Stimulated activated naive CD8-positive, alpha-beta T cell treated with anti-CD3 and anti-CD28 coated beads, Interleukin-15, Interleukin-2, amounts not matched to agents 100 ng/mL and 50 ng/mL, for 24 hours (primary cell): ENCODE results near the gene DEDD2.

Source experiments
- H3K27ac Mint-ChIP-seq: one replicate; pipeline ENCODE4 v1.8.0; 2021; ENCODE audit warnings: mild to moderate bottlenecking, mixed read lengths
- H3K27me3 Mint-ChIP-seq: one replicate; pipeline ENCODE4 v1.8.0; 2021; ENCODE audit warnings: mixed read lengths
- H3K36me3 Mint-ChIP-seq: one replicate; pipeline ENCODE4 v1.8.0; 2021; ENCODE audit warnings: low read depth, mixed read lengths
- H3K4me1 Mint-ChIP-seq: one replicate; pipeline ENCODE4 v1.8.0; 2021; ENCODE audit warnings: low read depth, mixed read lengths
- H3K4me3 Mint-ChIP-seq: one replicate; pipeline ENCODE4 v1.8.0; 2021; ENCODE audit warnings: mild to moderate bottlenecking, mixed read lengths
- H3K9me3 Mint-ChIP-seq: one replicate; pipeline ENCODE4 v1.8.0; 2021; ENCODE audit warnings: mixed read lengths

The DEDD2 gene

DNA sequence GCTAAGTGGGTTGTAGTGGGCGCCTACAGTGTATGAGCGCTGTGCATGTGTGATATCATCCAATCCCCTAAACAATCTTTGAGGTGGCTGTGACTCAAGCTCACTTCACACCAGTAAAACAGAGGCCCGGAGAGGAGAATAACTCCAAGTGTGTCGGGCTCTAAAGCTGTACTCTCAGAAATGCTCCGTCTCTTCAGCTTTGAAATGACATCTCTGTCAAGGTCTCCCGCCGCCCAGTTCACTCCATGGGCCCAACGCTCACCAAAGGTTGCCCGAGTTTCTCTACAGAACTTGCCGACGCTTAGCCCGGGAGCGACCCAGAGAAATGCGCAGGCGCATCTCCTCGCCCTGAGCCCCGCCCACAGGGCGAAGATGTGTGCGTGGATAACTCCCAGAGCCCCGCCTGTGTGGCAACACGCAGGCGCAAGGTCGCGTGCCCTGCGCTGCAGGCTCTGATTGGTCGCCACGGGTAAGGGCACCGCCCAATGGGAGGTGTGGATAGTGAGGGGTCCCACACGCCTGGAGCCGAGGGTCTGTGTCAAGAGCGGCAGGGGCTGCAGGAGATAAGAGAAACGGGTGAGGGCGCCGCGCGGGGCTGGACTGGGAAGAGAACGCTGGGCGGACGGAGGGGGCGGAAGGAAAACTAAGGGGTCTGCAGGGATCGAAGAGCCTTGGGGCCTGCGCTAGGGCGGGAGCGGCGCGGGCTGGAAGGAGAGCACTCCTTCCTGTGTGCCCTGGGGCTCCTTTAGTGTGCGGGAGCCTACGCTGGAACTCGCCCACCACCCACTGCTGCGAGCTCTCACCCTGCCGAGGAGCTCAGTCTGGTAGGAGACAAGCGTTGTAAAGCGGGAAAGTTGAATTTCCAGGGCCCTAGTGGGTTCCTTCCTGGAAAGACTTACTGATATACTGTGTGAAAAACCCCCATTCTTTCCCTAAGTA, 2.6 kb upstream of the DEDD2 start, which contains the start of gene ZNF526:
TSS of gene ZNF526 (plus strand) at position 501 of the 939 bp plus-strand sequence. CDS start 4,092 bp downstream, outside the sequence.
- peak within 1 kb of the TSS; percentile 99 for H3K4me3 Mint-ChIP-seq
- H3K27me3 Mint-ChIP-seq = no peaks in the 10 kb centered on the region
- H3K4me1 Mint-ChIP-seq = peaks cover 67% of the 10 kb centered on the region
- H3K27ac Mint-ChIP-seq = peak within 1 kb of the TSS; percentile 98
- no peaks in the 10 kb centered on the region for H3K9me3 Mint-ChIP-seq
- H3K36me3 Mint-ChIP-seq = peaks cover 36% of the 10 kb centered on the region

- Mint-ChIP-seq H3K36me3 (peaks cover 39% of the 10 kb centered on the region), H3K27ac (peak overlapping the region; percentile 96), H3K9me3 (no peaks in the 10 kb centered on the region), H3K27me3 (no peaks in the 10 kb centered on the region), H3K4me1 (peaks cover 72% of the 10 kb centered on the region), H3K4me3 (peak overlapping the region; percentile 90)
Observed at GRCh38 chr19:42216653-42217519, 591 bp downstream of the DEDD2 start.

- H3K4me3 Mint-ChIP-seq = peak overlapping the region; percentile 90
- H3K27me3 Mint-ChIP-seq = no peaks in the 10 kb centered on the region
- H3K27ac Mint-ChIP-seq = peak overlapping the region; percentile 34
- peaks cover 31% of the 10 kb centered on the region for H3K36me3 Mint-ChIP-seq
- H3K9me3 Mint-ChIP-seq = no peaks in the 10 kb centered on the region
- H3K4me1 Mint-ChIP-seq = peaks cover 59% of the 10 kb centered on the region
Observed at GRCh38 chr19:42214810-42215485, 2.5 kb downstream of the DEDD2 start.

DNA sequence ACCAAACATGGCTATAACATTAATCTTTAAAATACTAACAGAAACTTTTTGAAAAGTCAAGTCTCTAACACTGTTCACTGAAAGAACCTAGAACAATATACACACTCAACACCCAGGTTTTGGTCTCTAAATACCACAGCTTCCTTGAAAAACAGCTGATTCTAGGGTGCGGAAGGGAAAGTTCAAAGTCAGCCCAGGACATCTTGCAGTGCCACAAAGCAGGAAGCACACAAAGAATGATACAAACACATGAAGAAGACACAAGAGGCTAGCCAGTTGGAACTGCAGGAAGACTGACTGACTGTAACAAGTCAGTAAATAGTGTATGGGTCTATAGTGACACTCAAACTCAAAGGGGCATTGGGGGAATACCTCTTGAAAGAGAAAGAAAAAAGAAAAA, 4.6 kb downstream of the DEDD2 start:
- peaks cover 48% of the 10 kb centered on the region for H3K36me3 Mint-ChIP-seq
- peak overlapping the region; percentile 49 for H3K27ac Mint-ChIP-seq
- H3K9me3 Mint-ChIP-seq = no peaks in the 10 kb centered on the region
- no peak overlapping the region for H3K4me3 Mint-ChIP-seq
- H3K27me3 Mint-ChIP-seq = no peaks in the 10 kb centered on the region
- peaks cover 49% of the 10 kb centered on the region for H3K4me1 Mint-ChIP-seq

DNA sequence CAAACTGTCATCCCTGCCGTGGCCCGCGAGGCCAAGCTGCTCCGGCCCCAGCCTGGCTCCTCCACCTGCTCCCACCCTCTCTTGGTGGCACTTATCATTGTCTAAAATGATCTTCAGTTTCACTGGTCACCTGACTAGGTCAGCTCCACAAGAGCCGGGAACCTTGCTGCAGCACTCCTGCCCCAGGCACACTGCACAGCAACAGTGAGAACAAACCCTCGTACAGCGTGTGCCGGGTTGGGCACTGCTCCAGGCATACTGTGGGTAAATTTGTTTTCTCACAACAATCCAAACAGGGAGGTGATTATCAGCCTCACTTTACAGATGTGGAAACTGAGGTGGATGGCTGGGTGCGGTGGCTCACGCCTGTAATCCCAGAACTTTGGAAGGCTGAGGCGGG, 8.9 kb downstream of the DEDD2 start:
- H3K4me3 Mint-ChIP-seq = no peak overlapping the region
- no peaks in the 10 kb centered on the region for H3K27me3 Mint-ChIP-seq
- H3K4me1 Mint-ChIP-seq = peaks cover 52% of the 10 kb centered on the region
- H3K36me3 Mint-ChIP-seq = peaks cover 64% of the 10 kb centered on the region
- no peaks in the 10 kb centered on the region for H3K9me3 Mint-ChIP-seq
- peak overlapping the region; percentile 78 for H3K27ac Mint-ChIP-seq

DNA sequence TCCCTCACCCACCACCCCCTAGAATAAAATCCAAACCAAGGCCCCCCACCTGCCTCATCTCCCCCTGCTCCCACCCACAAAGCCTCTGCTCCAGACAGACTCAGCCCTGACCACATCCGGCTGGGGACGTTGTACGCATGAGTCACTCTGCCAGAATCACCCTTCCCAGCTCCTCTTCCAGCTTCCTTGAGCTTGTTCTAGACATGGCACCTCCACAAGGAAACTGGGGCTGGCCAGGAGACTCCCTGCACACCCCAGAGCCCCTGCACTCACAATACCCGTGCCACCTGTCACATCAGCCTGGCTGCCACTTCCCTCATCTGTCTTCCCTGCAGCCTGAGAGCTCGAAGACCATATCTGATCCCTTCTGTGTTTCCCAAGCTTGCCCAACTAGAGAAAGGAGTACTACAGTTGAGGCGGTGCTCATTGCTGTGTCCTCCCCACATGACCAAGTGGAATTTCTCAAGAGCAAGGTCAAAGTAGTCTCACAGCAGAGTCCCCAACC, 9.7 kb downstream of the DEDD2 start:
- Mint-ChIP-seq H3K4me3 (peak overlapping the region; percentile 7), H3K27me3 (no peaks in the 10 kb centered on the region), H3K4me1 (peaks cover 52% of the 10 kb centered on the region), H3K9me3 (no peaks in the 10 kb centered on the region), H3K36me3 (peaks cover 64% of the 10 kb centered on the region), H3K27ac (peak overlapping the region; percentile 78)

GRCh38 chr19:42206871-42207755, 10.4 kb downstream of the DEDD2 start:
- H3K4me3 Mint-ChIP-seq = peak overlapping the region; percentile 7
- no peaks in the 10 kb centered on the region for H3K27me3 Mint-ChIP-seq
- H3K9me3 Mint-ChIP-seq = no peaks in the 10 kb centered on the region
- peak overlapping the region; percentile 16 for H3K27ac Mint-ChIP-seq
- peaks cover 57% of the 10 kb centered on the region for H3K4me1 Mint-ChIP-seq
- H3K36me3 Mint-ChIP-seq = peaks cover 67% of the 10 kb centered on the region

DNA sequence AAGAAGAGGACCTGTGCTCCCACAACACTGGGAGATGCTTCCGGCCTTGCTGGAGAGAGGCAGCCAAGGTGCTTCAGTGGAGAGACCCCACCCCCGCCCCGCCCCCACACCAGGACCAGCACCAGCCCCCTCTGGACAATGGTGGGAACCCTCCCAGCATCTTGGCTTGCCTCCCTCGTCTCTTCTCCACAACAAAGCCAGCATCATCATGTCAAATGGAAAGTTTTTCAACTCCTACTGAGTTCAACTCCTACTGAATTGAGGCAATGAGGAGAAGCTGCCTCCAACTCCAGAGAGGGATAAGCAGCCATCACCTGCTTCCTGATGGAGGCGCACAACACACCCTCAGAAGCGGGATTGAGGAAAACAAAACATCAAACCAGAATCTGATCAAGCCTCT, 12.8 kb downstream of the DEDD2 start:
- H3K27me3 Mint-ChIP-seq = no peaks in the 10 kb centered on the region
- H3K36me3 Mint-ChIP-seq = peaks cover 73% of the 10 kb centered on the region
- H3K9me3 Mint-ChIP-seq = no peaks in the 10 kb centered on the region
- H3K4me3 Mint-ChIP-seq = no peak overlapping the region
- peaks cover 81% of the 10 kb centered on the region for H3K4me1 Mint-ChIP-seq
- H3K27ac Mint-ChIP-seq = no peak overlapping the region

DNA sequence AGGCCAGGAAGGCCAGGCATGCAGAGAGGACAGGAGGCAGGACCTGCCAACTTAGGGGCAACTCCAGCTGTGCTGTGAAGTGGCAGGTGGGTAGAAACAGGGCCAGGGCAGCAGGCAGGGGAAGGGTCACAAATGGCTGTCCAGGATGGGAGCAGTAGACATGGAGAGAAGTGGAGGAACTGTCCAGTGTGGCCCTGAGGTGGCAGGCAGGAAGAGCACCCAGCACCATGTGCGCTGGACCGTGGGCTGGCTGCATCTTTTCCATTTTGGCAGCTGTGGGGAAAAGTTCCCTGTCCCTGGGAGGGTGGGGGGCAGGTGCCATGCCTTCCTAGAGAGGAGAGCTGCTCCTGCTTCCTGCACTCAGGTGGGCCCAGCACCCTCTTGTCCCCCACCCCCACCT, 13.8 kb downstream of the DEDD2 start:
- Mint-ChIP-seq H3K4me1 (peaks cover 87% of the 10 kb centered on the region), H3K4me3 (no peak overlapping the region), H3K27me3 (no peaks in the 10 kb centered on the region), H3K9me3 (no peaks in the 10 kb centered on the region), H3K27ac (peak overlapping the region; percentile 42), H3K36me3 (peaks cover 72% of the 10 kb centered on the region)

DNA sequence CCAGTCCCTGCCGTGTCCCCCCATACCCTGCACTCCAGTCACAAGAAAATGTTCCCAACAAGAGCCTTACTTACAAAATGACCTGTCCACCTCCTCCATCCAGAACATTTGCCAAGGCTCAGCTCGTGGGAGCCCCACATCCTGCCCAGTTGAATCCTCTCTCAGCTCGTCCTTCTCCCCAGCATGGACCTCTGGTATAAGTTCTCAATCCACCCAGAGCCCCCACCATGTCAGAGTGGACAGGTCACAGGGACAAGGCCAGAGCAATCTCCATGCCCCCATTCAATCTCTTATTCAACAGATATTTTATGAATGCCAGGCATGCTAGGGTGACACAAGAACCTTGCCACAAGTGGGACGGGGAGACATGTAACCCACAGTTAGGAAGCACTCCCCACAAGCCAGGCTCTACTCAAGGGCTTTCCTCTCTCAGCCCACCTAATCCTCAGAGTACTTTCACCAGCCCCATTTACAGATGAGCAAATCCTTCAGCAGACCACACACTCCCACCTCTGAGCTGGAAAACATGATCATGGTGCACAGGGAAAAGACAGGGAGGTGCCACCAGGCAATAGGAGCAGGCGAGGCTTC, 15.1 kb downstream of the DEDD2 start:
- Mint-ChIP-seq H3K4me3 (peak overlapping the region; percentile 31), H3K27ac (peak overlapping the region; percentile 97), H3K36me3 (peaks cover 65% of the 10 kb centered on the region), H3K9me3 (no peaks in the 10 kb centered on the region), H3K27me3 (no peaks in the 10 kb centered on the region), H3K4me1 (peaks cover 86% of the 10 kb centered on the region)

- H3K27ac Mint-ChIP-seq = peak overlapping the region; percentile 97
- H3K27me3 Mint-ChIP-seq = no peaks in the 10 kb centered on the region
- peak overlapping the region; percentile 76 for H3K4me3 Mint-ChIP-seq
- H3K4me1 Mint-ChIP-seq = peaks cover 87% of the 10 kb centered on the region
- H3K36me3 Mint-ChIP-seq = peaks cover 65% of the 10 kb centered on the region
- no peaks in the 10 kb centered on the region for H3K9me3 Mint-ChIP-seq
Observed at GRCh38 chr19:42201489-42202289, 15.8 kb downstream of the DEDD2 start.

DNA sequence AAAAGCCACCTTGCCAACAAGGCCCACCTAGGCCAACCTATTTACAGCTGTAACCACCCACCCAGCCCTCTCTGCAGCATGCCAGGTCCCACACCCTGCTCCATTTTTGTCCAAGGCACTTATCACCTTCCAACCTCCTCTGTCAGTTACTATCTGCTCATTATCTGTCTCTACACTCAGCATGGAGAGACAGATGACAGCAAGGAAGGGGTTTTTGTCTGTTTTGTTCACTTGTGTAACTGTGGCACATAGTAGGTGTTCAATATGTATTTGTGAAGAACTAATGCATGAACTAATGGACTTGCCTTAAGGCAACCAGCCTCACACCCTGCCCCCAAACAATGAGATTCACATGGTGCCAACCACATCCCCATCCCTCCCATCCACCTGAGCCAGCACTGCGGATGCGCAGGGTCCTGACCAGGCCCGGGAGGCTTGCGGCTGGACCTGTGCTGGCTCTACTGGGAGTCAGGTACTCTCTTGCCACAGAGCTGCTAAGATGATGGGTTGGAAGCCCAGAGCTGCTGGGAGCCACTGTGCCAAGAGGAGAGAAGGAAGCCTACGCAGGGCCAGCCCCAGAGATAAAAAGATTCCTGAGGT, 17.3 kb downstream of the DEDD2 start:
- peak overlapping the region; percentile 97 for H3K27ac Mint-ChIP-seq
- peak overlapping the region; percentile 50 for H3K4me3 Mint-ChIP-seq
- H3K9me3 Mint-ChIP-seq = no peaks in the 10 kb centered on the region
- peaks cover 89% of the 10 kb centered on the region for H3K4me1 Mint-ChIP-seq
- H3K36me3 Mint-ChIP-seq = peaks cover 61% of the 10 kb centered on the region
- H3K27me3 Mint-ChIP-seq = no peaks in the 10 kb centered on the region
